GM21576 (cell line): ENCODE results near the gene KLHL36.

Experiments
- ATAC-seq: cut with Tn5 transposase; IDR thresholded peaks from one replicate; pipeline ENCODE4 v1.9.1; 2021; ENCODE audit warnings: mild to moderate bottlenecking, moderate library complexity; ENCODE audit not compliant: unreplicated experiment

KLHL36 gene

GRCh38 chr16:84647828-84648594 lies at the start of gene KLHL36:
TSS of gene KLHL36 (plus strand) at chr16:84648511. CDS start at chr16:84650868, 2,357 bp downstream.
- peak; percentile 71 for ATAC-seq

- ATAC-seq: no peak
Measured at GRCh38 chr16:84599521-84600202, 48.6 kb upstream of the KLHL36 start.

GRCh38 chr16:84600343-84601229 lies 47.7 kb upstream of the KLHL36 start:
- ATAC-seq: peak; percentile 63

DNA sequence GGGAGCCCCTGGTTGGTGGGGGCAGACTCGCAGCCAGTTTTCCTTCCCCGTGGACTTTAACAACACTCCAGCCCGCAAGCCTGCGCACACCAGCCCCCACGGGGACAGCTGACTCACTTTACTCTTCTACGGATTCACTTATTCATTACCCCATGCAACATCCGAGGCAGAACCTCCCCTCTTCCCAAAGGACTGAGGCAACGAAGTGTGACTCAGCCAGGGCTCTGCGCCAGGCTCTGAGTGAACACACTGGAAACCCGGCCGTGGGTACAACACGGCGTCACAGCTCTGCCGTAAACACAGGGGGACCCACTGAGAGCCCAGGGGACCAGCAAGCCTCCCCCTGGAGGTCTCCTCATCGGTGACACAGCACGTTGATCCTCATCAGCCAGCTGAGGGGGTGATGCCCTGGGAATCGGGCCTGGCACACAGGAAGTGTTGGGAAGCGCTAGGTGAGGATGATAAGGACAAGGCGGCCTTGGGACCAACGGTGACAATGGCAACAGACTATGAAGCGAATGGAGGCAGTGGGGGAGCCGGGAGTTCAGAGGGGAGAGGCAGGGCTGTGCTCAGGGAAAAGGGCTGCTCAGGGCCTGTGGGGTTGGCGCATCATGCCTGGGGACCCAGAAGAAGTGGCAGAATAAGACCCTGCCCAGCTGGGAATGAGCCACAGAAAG lies 45.0 kb upstream of the KLHL36 start:
- no peak for ATAC-seq

DNA sequence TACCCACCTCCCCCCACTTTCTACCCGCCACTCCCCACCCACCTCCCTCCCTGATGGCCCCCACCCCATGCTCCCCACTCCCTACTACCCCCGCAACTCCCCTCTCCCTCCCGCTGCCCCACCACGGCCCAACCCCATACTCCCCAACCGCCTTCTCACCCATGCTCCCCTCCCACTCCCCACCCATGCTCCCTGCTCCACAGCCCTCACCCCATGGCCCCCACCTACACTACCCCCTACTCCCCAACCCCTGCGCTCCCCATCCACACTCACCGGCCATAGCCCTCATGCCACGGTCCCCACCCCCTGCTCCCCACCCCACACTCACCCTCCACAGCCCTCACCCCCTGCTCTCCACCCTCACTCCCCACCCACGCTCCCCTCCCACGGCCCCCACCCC lies 44.4 kb upstream of the KLHL36 start:
- no peak for ATAC-seq

- no peak for ATAC-seq
Measured at GRCh38 chr16:84604477-84605013, 43.8 kb upstream of the KLHL36 start.

- ATAC-seq: no peak
Measured at GRCh38 chr16:84605339-84605848, 42.9 kb upstream of the KLHL36 start.

GRCh38 chr16:84606081-84606875 lies 42.0 kb upstream of the KLHL36 start:
- no peak for ATAC-seq

GRCh38 chr16:84607061-84607460 lies 41.2 kb upstream of the KLHL36 start:
- no peak for ATAC-seq

GRCh38 chr16:84607694-84608093 lies 40.6 kb upstream of the KLHL36 start:
- ATAC-seq: peak; percentile 43

DNA sequence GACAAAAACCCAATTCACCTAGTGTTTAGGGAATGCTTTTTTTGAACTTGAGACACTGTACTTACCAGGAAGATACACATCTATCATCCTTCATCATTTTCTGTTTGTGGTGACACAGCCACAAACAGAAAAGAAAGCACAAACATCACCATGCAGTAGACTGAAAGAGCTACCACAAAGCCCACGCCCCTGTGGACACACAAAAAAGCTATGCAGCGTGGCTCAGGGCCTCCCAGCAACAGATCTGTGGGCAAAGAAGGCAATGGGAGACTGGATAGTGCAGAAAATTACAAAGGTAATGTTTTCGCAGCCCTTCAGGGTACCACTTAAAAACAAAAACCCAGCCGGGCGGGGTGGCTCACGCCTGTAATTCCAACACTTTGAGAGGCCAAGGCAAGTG lies 40.0 kb upstream of the KLHL36 start:
- no peak for ATAC-seq

DNA sequence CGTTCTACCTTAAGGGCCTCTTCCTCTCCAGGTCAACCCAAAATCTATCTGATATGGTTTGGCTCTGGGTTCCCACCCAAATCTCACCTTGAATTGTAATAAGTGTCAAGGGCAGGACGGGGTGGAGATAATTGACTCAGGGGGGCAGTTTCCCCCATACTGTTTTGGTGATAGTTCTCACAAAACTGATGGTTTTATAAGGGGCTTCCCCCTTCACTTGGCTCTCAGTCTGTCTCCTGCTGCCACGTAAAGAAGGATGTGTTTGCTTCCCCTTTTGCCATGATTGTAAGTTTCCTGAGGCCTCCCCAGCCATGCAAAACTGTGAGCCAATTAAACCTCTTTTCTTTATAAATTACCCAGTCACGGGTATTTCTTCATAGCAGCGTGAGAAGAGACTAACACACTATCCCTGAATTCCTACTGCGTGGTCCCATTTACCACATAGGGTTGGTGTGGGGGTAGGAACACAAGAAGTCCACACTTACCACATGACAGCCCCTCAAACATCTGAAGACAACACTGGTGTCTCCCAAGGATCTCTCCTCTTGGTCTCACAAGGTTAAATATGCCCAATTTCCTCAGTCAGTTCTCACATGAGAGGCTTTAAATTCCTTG lies 38.6 kb upstream of the KLHL36 start:
- ATAC-seq: no peak

DNA sequence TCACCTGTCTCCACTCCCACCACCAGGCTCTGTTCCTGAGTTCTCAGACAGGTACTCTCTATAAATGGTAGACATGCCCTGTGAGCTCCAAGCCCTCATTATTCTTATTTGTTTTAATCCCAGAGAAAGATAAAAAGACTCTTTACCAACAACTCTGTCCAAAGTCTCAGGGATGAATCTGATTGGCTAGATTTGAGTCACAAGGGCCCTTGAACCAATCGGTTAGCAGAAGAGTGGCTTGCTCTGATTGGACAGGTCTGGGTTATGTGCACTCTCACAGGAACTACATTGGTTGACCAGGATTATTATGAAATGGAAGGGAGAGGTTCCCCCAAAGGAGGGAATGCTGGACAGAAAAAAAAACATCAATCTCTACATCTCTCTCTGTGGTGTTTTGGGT lies 37.9 kb upstream of the KLHL36 start:
- no peak for ATAC-seq

GRCh38 chr16:84611041-84611440 lies 37.3 kb upstream of the KLHL36 start:
- no peak for ATAC-seq

DNA sequence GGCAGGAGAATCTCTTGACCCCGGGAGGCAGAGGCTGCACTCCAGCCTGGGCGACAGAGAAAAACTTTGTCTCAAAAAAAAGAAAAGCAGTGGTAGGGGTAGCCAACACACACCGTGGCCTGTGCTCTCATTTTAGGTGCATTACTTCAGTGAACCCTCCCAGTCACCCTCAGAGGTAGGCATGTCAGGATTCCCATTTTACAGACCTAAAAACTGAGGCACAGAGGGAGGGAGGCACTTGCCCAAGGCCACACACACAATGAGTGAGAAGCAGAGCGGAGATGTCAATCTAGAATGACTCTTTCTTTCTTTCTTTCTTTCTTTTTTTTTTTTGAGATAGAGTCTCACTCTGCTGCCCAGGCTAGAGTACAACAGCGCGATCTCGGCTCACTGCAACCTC lies 35.6 kb upstream of the KLHL36 start:
- no peak for ATAC-seq

DNA sequence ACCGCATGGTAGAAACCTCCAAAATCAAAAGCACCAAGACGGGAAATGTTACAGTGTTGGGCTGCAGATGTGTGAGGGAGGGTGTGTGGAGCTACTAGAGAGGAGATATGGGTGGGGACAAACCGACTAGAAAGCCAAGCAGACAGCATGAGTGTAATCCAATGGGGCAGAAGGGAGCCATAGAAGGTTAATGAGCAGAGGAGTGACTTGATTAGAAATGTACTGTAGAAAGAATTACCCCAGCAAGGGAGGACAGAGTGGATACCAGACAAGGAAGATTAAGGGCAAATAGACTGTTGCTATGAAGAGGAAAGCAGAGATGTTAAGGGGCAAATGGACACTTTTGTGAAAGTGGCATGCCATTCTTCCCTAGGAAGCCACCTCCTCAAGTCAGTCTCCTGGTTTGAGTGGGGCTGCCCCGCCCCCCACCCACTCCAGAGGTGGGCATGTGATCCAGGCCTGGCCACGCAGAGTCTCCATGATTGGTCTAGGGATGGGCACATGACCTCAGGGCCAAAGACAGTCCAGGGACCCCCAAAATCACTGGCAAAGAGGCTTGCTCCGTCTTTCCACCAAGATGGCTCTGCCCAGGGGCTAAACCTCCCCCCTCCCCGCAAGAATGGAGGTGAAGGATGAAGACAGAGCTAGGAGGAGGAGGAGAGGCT lies 34.8 kb upstream of the KLHL36 start:
- no peak for ATAC-seq

DNA sequence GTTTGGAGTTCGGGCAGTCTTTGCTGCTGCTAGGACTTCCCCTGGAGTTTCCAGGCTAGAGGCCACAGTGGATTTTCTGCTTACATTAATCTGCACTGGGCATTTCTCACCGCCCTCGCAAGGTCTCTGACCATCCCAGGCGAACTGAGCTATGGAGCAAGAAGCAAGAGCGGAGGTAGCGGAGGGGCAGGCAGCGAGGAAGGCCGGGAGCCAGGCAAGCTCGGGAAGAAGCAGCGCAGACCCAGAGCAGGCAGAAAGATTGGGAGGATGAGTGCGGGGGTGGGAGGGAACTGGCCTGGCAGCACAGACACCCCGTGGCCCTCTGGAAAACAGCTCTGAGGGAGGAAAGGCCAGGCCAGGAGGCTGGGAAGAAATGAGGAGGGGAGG lies 34.2 kb upstream of the KLHL36 start:
- no peak for ATAC-seq

DNA sequence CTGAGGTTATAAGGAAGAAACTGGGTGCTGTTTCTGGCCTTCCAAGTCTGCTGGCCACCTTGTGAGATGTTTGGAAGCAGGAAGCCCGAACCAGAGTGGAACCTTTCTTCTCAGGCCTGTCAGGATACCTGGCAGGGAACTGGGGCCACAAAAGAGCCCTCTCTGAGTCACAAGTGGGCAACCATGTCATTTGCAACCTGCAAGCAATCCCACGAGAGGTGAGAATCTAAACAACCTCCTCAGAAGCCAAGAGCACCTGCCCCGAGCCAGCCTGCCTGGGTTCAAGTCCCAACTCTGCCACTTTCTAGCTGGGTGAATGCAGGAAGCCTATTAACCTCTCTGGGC lies 33.7 kb upstream of the KLHL36 start:
- ATAC-seq: no peak
